ENCODE results near the gene SLC35E3. TPM values are rescaled to one million over a fixed set of nuclear protein-coding genes. Genes with fewer than 3 reads are reported as not detected.
"Not testable (repeated sequence)": the region's sequence is repeated elsewhere in the genome, so short reads cannot be mapped to it uniquely, and the experiment has no call there.

SLC35E3 gene
- total RNA-seq, 1 donor from 2014 or later = 12.8 TPM

- H3K4me3 Mint-ChIP-seq (ENCODE audit: low read depth) = no peak overlapping the region
These were observed 59.7 kb downstream of the SLC35E3 start for GRCh38 chr12:68805592-68806120.

GRCh38 chr12:68806488-68807237 is 60.7 kb downstream of the SLC35E3 start:
- Mint-ChIP-seq H3K27ac (peak overlapping the region; percentile 56), H3K36me3 (ENCODE audit: insufficient read depth) (peaks cover 7% of the 10 kb centered on the region), H3K27me3 (no peaks in the 10 kb centered on the region), H3K4me1 (ENCODE audit: low read depth) (peaks cover 32% of the 10 kb centered on the region), H3K9me3 (ENCODE audit: low read depth) (no peaks in the 10 kb centered on the region), H3K4me3 (ENCODE audit: low read depth) (peak overlapping the region; percentile 96)
- no peak for TF ChIP-seq CTCF (IDR thresholded peaks at IDR 0.05; ENCODE audit: unreplicated experiment)
- DNase-seq (ENCODE audit: low spot score, unreplicated experiment) = no peak

More at GRCh38 chr12:68805592-68806120, 59.7 kb downstream of the SLC35E3 start:
- TF ChIP-seq CTCF (IDR thresholded peaks at IDR 0.05; ENCODE audit: unreplicated experiment) = no peak
- H3K36me3 Mint-ChIP-seq (ENCODE audit: insufficient read depth) = peaks cover 4% of the 10 kb centered on the region
- peak overlapping the region; percentile 4 for H3K27ac Mint-ChIP-seq
- H3K27me3 Mint-ChIP-seq = no peaks in the 10 kb centered on the region
- no peaks in the 10 kb centered on the region for H3K9me3 Mint-ChIP-seq (ENCODE audit: low read depth)
- peaks cover 34% of the 10 kb centered on the region for H3K4me1 Mint-ChIP-seq (ENCODE audit: low read depth)
- no peak for DNase-seq (ENCODE audit: low spot score, unreplicated experiment)

- not testable (repeated sequence) for DNase-seq (ENCODE audit: low spot score, unreplicated experiment); H3K27me3 Mint-ChIP-seq; H3K9me3 Mint-ChIP-seq (ENCODE audit: low read depth); H3K36me3 Mint-ChIP-seq (ENCODE audit: insufficient read depth)
- H3K4me3 Mint-ChIP-seq (ENCODE audit: low read depth) = peak overlapping the region; percentile 96
- H3K4me1 Mint-ChIP-seq (ENCODE audit: low read depth) = peaks cover 31% of the 10 kb centered on the region
- peak overlapping the region; percentile 100 for H3K27ac Mint-ChIP-seq
These were observed 61.2 kb downstream of the SLC35E3 start for GRCh38 chr12:68807274-68807575.

GRCh38 chr12:68807576-68808387 is 61.8 kb downstream of the SLC35E3 start, which contains the start of gene MDM2:
Gene MDM2, plus strand, starts transcription at chr12:68808177. Its CDS starts 301 bp downstream, at chr12:68808478.
- no peaks in the 10 kb centered on the region for H3K9me3 Mint-ChIP-seq (ENCODE audit: low read depth)
- DNase-seq (ENCODE audit: low spot score, unreplicated experiment) = peak; percentile 94
- no peaks in the 10 kb centered on the region for H3K27me3 Mint-ChIP-seq
- peaks cover 8% of the 10 kb centered on the region for H3K36me3 Mint-ChIP-seq (ENCODE audit: insufficient read depth)
- H3K4me3 Mint-ChIP-seq (ENCODE audit: low read depth) = peak within 1 kb of the TSS; percentile 96
- H3K27ac Mint-ChIP-seq = peak within 1 kb of the TSS; percentile 100
- peaks cover 35% of the 10 kb centered on the region for H3K4me1 Mint-ChIP-seq (ENCODE audit: low read depth)
- peak; percentile 73 for TF ChIP-seq CTCF (IDR thresholded peaks at IDR 0.05; ENCODE audit: unreplicated experiment)

GRCh38 chr12:68808388-68809189 is 62.6 kb downstream of the SLC35E3 start:
- Mint-ChIP-seq H3K27me3 (no peaks in the 10 kb centered on the region), H3K4me3 (ENCODE audit: low read depth) (peak overlapping the region; percentile 96), H3K9me3 (ENCODE audit: low read depth) (no peaks in the 10 kb centered on the region), H3K36me3 (ENCODE audit: insufficient read depth) (peaks cover 12% of the 10 kb centered on the region), H3K27ac (peak overlapping the region; percentile 100), H3K4me1 (ENCODE audit: low read depth) (peaks cover 39% of the 10 kb centered on the region)
- TF ChIP-seq CTCF (IDR thresholded peaks at IDR 0.05; ENCODE audit: unreplicated experiment) = no peak
- DNase-seq (ENCODE audit: low spot score, unreplicated experiment) = peak; percentile 63

Data from progenitor cell of endocrine pancreas (in vitro differentiated cells).